ENCODE data around the gene PITX1. TPM values are rescaled to one million over a fixed set of nuclear protein-coding genes. Genes with fewer than 3 reads are reported as not detected.
"Not testable (repeated sequence)": the region's sequence is repeated elsewhere in the genome, so short reads cannot be mapped to it uniquely, and the experiment has no call there.

The PITX1 gene
- total RNA-seq, 2 donors from 2014 or later: not detected

DNA sequence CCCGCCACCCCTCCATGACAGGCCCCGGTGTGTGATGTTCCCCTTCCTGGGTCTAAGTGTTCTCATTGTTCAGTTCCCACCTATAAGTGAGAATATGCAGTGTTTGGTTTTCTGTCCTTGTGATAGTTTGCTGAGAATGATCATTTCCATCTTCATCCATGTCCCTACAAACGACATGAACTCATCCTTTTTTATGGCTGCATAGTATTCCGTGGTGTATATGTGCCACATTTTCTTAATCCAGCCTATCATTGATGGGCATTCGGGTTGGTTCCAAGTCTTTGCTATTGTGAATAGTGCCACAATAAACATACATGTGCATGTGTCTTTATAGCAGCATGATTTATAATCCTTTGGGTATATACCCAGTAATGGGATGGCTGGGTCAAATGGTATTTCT lies 36.0 kb downstream of the PITX1 start:
- not testable (repeated sequence) for H3K36me3 Mint-ChIP-seq (ENCODE audit: low read depth); H3K4me1 Mint-ChIP-seq; DNase-seq; ATAC-seq; H3K4me3 Mint-ChIP-seq; H3K27me3 Mint-ChIP-seq; H3K9me3 ChIP-seq (ENCODE audit: control insufficient read depth, low read length, poor library complexity, severe bottlenecking)
- peak overlapping the region; percentile 12 for H3K27ac Mint-ChIP-seq

- ATAC-seq (no peak), DNase-seq (no peak)
- peaks cover 2% of the 10 kb centered on the region for H3K36me3 Mint-ChIP-seq (ENCODE audit: low read depth)
- no peaks in the 10 kb centered on the region for H3K9me3 ChIP-seq (ENCODE audit: control insufficient read depth, low read length, poor library complexity, severe bottlenecking)
- no peak overlapping the region for H3K4me3 Mint-ChIP-seq
- H3K27me3 Mint-ChIP-seq: no peaks in the 10 kb centered on the region
- peaks cover 7% of the 10 kb centered on the region for H3K4me1 Mint-ChIP-seq
- H3K27ac Mint-ChIP-seq: no peak overlapping the region
Observed at GRCh38 chr5:134997015-134997414, 37.0 kb downstream of the PITX1 start.

DNA sequence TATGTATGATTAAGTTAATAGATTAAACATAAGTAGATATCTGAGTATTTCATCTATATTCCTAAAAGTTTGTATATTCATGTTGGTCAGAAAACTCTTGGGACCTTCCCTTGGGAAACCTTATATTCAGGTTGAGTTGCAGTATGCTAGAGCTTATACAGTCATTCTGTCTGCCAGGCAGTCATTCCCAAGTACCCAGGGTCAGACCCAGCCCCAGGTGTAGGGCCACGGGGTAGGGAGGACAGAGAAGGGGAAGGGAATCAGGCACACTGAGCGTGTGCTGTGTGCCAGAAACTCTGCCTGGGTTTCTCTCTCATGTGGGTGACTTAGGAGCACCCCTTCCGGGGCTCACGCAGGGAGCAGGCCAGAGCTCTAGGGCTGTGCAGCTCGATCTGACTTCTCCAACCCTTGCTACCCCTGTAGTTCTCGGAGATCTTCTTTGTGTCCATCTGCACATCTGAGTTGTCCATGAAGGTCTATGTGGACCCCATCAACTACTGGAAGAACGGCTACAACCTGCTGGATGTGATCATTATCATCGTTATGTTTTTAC lies 38.1 kb downstream of the PITX1 start:
- peaks cover 2% of the 10 kb centered on the region for H3K36me3 Mint-ChIP-seq (ENCODE audit: low read depth)
- H3K27me3 Mint-ChIP-seq: no peaks in the 10 kb centered on the region
- ATAC-seq (no peak), DNase-seq (no peak)
- no peak overlapping the region for H3K4me3 Mint-ChIP-seq
- H3K9me3 ChIP-seq (ENCODE audit: control insufficient read depth, low read length, poor library complexity, severe bottlenecking): no peaks in the 10 kb centered on the region
- H3K4me1 Mint-ChIP-seq: peaks cover 7% of the 10 kb centered on the region
- no peak overlapping the region for H3K27ac Mint-ChIP-seq

GRCh38 chr5:134994560-134995156 lies 39.4 kb downstream of the PITX1 start:
- peak overlapping the region; percentile 64 for H3K27ac Mint-ChIP-seq
- ATAC-seq: no peak
- no peak overlapping the region for H3K4me3 Mint-ChIP-seq
- H3K36me3 Mint-ChIP-seq (ENCODE audit: low read depth): peaks cover 2% of the 10 kb centered on the region
- no peak for DNase-seq
- H3K27me3 Mint-ChIP-seq: no peaks in the 10 kb centered on the region
- H3K4me1 Mint-ChIP-seq: peaks cover 7% of the 10 kb centered on the region
- no peaks in the 10 kb centered on the region for H3K9me3 ChIP-seq (ENCODE audit: control insufficient read depth, low read length, poor library complexity, severe bottlenecking)

DNA sequence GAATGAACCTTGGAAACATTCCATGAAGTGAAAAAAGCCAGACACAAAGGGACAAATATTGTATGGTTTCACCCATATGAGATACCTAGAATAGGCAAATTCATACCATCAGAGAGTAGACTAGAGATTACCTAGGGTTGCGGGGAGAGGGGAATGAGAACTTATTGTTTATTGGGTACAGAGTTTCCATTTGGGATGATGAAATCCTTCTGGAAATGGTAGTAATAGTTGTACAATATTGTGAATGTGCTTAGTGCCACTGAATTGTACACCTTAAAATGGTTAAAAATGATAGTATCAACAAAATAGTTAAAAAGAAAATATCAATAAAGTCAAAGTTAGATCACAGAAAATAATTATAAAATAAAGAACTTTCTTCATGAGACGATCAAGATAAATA lies 40.9 kb downstream of the PITX1 start:
- Mint-ChIP-seq H3K4me1 (peaks cover 7% of the 10 kb centered on the region), H3K36me3 (ENCODE audit: low read depth) (peaks cover 2% of the 10 kb centered on the region), H3K4me3 (no peak overlapping the region), H3K27ac (no peak overlapping the region), H3K27me3 (no peaks in the 10 kb centered on the region)
- DNase-seq: no peak
- H3K9me3 ChIP-seq (ENCODE audit: control insufficient read depth, low read length, poor library complexity, severe bottlenecking): no peaks in the 10 kb centered on the region
- no peak for ATAC-seq

DNA sequence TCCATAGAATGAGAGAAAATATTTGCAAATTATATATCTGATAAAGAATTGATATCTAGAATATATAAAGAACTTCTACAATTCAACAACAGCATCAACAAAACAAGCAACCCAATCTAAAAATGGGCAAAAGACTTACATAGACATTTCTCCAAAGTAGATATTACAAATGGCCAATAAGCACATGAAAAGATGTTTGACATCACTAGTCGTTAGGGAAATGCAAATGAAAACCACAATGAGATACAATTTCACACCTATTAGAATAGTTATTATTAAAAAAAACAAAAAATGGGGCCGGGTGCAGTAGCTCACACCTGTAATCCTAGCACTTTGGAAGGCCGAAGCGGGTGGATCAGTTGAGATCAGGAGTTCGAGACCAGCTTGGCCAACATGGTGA lies 41.9 kb downstream of the PITX1 start:
- no peaks in the 10 kb centered on the region for H3K9me3 ChIP-seq (ENCODE audit: control insufficient read depth, low read length, poor library complexity, severe bottlenecking)
- no peak overlapping the region for H3K27ac Mint-ChIP-seq
- ATAC-seq (no peak), DNase-seq (no peak)
- no peaks in the 10 kb centered on the region for H3K36me3 Mint-ChIP-seq (ENCODE audit: low read depth)
- no peaks in the 10 kb centered on the region for H3K27me3 Mint-ChIP-seq
- H3K4me1 Mint-ChIP-seq: peaks cover 5% of the 10 kb centered on the region
- no peak overlapping the region for H3K4me3 Mint-ChIP-seq

DNA sequence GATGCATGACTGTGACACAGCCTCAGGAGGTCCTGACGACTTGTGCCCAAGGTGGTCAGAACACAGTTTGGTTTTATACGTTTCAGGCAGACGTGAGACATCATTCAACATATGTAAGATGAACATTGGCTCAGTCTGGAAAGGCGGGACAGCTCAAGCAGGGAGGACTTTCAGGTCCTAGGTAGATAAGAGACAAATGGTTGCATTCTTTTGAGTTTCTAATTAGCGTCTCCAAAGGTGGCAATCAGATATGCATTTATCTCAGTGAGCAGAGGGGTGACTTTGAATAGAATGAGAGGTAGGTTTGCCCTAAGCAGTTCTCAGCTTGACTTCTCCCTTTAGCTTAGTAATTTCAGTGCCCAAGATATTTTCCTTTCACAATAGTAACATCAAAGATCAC lies 43.8 kb downstream of the PITX1 start:
- not testable (repeated sequence) for H3K9me3 ChIP-seq (ENCODE audit: control insufficient read depth, low read length, poor library complexity, severe bottlenecking); ATAC-seq; H3K36me3 Mint-ChIP-seq (ENCODE audit: low read depth); H3K4me1 Mint-ChIP-seq; H3K27ac Mint-ChIP-seq; DNase-seq; H3K27me3 Mint-ChIP-seq; H3K4me3 Mint-ChIP-seq

- Mint-ChIP-seq H3K27ac (no peak overlapping the region), H3K27me3 (no peaks in the 10 kb centered on the region), H3K4me1 (peaks cover 3% of the 10 kb centered on the region), H3K36me3 (ENCODE audit: low read depth) (no peaks in the 10 kb centered on the region), H3K4me3 (no peak overlapping the region)
- no peaks in the 10 kb centered on the region for H3K9me3 ChIP-seq (ENCODE audit: control insufficient read depth, low read length, poor library complexity, severe bottlenecking)
- DNase-seq (no peak), ATAC-seq (no peak)
Observed at GRCh38 chr5:134989266-134989830, 44.7 kb downstream of the PITX1 start.

DNA sequence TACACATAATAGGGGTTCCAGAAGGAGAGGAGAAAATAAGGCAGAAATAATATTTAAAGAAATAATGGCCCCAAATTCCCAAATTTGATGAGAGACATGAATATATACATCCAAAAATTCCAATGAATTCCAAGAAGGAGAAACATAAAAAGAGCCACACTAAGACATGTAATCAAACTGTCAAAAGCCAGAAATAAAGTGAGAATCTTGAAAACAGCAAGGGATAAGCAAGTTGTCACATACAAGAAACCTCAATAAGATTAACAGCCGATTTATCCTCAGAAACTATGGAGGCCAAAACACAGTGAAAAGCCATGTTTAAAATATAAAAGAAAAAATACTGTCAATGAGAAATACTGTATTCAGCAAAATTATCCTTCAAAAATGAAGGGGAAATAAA lies 51.8 kb downstream of the PITX1 start:
- Mint-ChIP-seq H3K27me3 (no peaks in the 10 kb centered on the region), H3K36me3 (ENCODE audit: low read depth) (peaks cover 4% of the 10 kb centered on the region), H3K27ac (no peak overlapping the region), H3K4me3 (no peak overlapping the region), H3K4me1 (no peaks in the 10 kb centered on the region)
- H3K9me3 ChIP-seq (ENCODE audit: control insufficient read depth, low read length, poor library complexity, severe bottlenecking): peaks cover 4% of the 10 kb centered on the region
- DNase-seq: no peak
- no peak for ATAC-seq

- no peak overlapping the region for H3K4me3 Mint-ChIP-seq
- no peaks in the 10 kb centered on the region for H3K4me1 Mint-ChIP-seq
- ATAC-seq (no peak), DNase-seq (no peak)
- H3K27ac Mint-ChIP-seq: no peak overlapping the region
- peaks cover 4% of the 10 kb centered on the region for H3K9me3 ChIP-seq (ENCODE audit: control insufficient read depth, low read length, poor library complexity, severe bottlenecking)
- peaks cover 4% of the 10 kb centered on the region for H3K36me3 Mint-ChIP-seq (ENCODE audit: low read depth)
- no peaks in the 10 kb centered on the region for H3K27me3 Mint-ChIP-seq
Observed at GRCh38 chr5:134979416-134979815, 54.6 kb downstream of the PITX1 start.

Other genes starting within 250 kb of the PITX1 start
- 10 to 100 TPM; 23.9 to 29.5 TPM for gene C5orf24, start 188.3 kb downstream of the PITX1 start, total RNA-seq
- 10 to 100 TPM; 31.5 to 36.5 TPM for gene TXNDC15, start 159.9 kb downstream of the PITX1 start, total RNA-seq
- 10 to 100 TPM in 1 of 2 donors, 1 to 10 TPM in 1; 9.0 to 10.9 TPM for gene PCBD2, start 129.1 kb downstream of the PITX1 start, total RNA-seq
- gene CATSPER3, start 66.3 kb downstream of the PITX1 start, total RNA-seq: under 1 TPM; 0.50 TPM